Mesothelial cell of epicardium (in vitro differentiated cells): ENCODE data around the gene CCDC83. TPM values are rescaled to one million over a fixed set of nuclear protein-coding genes. Genes with fewer than 3 reads are reported as not detected.
A peak's percentile ranks its signal among the peaks of the same experiment; 100 is the strongest.

ENCODE experiments used
- DNase-seq, 2 experiments: peaks; one replicate each; pipeline ENCODE4 v3.0.0; 2021; ENCODE audit warnings: low spot score in 2 of 2; ENCODE audit not compliant: unreplicated experiment in 2 of 2
- H3K27ac Mint-ChIP-seq: 2 replicates; pipeline ENCODE4 v1.8.0; 2021; ENCODE audit warnings: mixed read lengths
- H3K27me3 Mint-ChIP-seq: 2 replicates; pipeline ENCODE4 v1.8.0; 2021; ENCODE audit warnings: low read depth, mixed read lengths
- H3K36me3 Mint-ChIP-seq: 2 replicates; pipeline ENCODE4 v1.8.0; 2021; ENCODE audit warnings: mixed read lengths
- H3K4me1 Mint-ChIP-seq: 2 replicates; pipeline ENCODE4 v1.8.0; 2021; ENCODE audit warnings: mixed read lengths
- H3K4me3 Mint-ChIP-seq: 2 replicates; pipeline ENCODE4 v1.8.0; 2021; ENCODE audit warnings: mild to moderate bottlenecking, moderate library complexity, mixed read lengths
- H3K9me3 Mint-ChIP-seq: 2 replicates; pipeline ENCODE4 v1.8.0; 2021; ENCODE audit warnings: mixed read lengths
- CTCF ChIP-seq: fragments of 200-600 bp; sonication (generic); IDR thresholded peaks from one replicate; pipeline ENCODE4 v1.5.0; 2021; ENCODE audit warnings: antibody characterized with exemption; ENCODE audit not compliant: unreplicated experiment
- total RNA-seq: library from RNA; stranded (reverse); gene quantifications from 3 replicates; pipeline ENCODE4 v1.2.1, GENCODE V29; 2021

Gene CCDC83
- total RNA-seq, 1 donor from 2014 or later: not detected

GRCh38 chr11:85810521-85810870 lies 44.7 kb upstream of the CCDC83 start:
- H3K9me3 Mint-ChIP-seq: no peaks in the 10 kb centered on the region
- peaks cover 17% of the 10 kb centered on the region for H3K4me1 Mint-ChIP-seq
- no peak for TF ChIP-seq CTCF
- no peak overlapping the region for H3K27ac Mint-ChIP-seq
- H3K36me3 Mint-ChIP-seq: no peaks in the 10 kb centered on the region
- H3K4me3 Mint-ChIP-seq: peak overlapping the region; percentile 70
- no peak for DNase-seq
- H3K27me3 Mint-ChIP-seq: peaks cover 23% of the 10 kb centered on the region

DNA sequence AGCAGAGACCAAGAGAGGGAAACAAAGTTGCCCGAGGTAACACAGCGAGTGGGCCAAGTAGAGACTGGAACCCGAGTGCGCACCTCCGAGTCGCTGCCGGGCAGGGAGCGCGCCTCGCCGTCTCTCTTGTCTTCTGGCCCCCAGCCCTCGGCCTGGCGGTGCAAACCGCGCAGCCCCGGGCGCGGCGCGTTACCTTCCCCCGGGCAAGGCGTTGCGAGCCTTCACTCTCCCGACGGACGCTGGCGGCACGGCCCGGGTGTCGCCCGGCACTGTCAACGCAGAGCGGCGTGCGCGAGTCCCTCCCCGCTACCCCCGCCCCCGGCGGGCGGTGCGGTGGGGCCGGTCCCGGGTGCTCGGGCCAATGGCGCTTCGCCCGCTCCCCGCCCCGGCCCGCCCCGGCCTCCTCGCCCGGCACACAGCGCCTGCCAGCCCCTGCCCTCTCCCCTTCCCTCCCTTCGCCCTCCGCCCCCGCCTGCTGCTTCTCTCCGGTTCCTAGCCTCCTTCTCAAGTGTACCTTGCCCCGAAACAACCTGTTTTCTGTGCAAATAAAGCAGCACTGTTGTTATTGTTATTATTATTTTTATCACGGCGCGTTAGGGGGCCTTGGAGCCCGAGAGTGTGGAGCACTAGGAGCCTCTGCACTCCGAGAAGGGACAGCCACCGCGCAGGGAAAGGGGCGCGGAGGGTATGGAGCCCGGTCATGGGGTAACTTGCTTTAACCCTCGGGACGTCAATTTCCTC lies 44.1 kb upstream of the CCDC83 start, which contains the start of gene SYTL2:
TSS of gene SYTL2 (minus strand) at position 271 of the 741 bp plus-strand sequence. CDS start 53,416 bp downstream, outside the sequence.
- peak; percentile 35 to 67 for DNase-seq
- H3K4me3 Mint-ChIP-seq: peak within 1 kb of the TSS; percentile 70
- peaks cover 23% of the 10 kb centered on the region for H3K27me3 Mint-ChIP-seq
- H3K4me1 Mint-ChIP-seq: peaks cover 17% of the 10 kb centered on the region
- no peaks in the 10 kb centered on the region for H3K9me3 Mint-ChIP-seq
- no peak within 1 kb of the TSS for H3K27ac Mint-ChIP-seq
- TF ChIP-seq CTCF: no peak
- no peaks in the 10 kb centered on the region for H3K36me3 Mint-ChIP-seq

- Mint-ChIP-seq H3K9me3 (no peaks in the 10 kb centered on the region), H3K36me3 (no peaks in the 10 kb centered on the region), H3K4me1 (peaks cover 17% of the 10 kb centered on the region), H3K27me3 (peaks cover 23% of the 10 kb centered on the region), H3K4me3 (peak overlapping the region; percentile 68), H3K27ac (no peak overlapping the region)
- DNase-seq: no peak
- TF ChIP-seq CTCF: no peak
Observed at GRCh38 chr11:85811624-85812023, 43.6 kb upstream of the CCDC83 start.

DNA sequence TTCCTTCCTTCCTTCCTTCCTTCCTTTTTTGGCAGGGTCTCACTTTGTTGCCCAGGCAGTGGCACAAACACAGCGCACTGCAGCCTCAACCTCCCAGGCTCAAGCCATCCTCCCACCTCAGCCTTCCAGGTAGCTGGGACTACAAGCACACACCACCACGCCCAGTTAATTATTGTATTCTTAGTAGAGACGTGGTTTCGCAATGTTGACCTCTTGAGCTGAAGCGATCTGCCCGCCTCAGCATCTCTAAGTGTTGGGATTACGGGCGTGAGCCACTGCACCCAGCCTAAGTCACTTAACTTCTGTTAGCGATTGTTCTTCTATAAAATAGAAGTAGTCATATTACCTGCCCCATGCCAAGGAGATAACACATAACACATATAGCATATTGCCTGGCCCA lies 41.5 kb upstream of the CCDC83 start:
- TF ChIP-seq CTCF: no peak
- peaks cover 23% of the 10 kb centered on the region for H3K27me3 Mint-ChIP-seq
- no peaks in the 10 kb centered on the region for H3K36me3 Mint-ChIP-seq
- H3K27ac Mint-ChIP-seq: no peak overlapping the region
- DNase-seq: no peak
- no peaks in the 10 kb centered on the region for H3K9me3 Mint-ChIP-seq
- H3K4me1 Mint-ChIP-seq: peaks cover 17% of the 10 kb centered on the region
- H3K4me3 Mint-ChIP-seq: no peak overlapping the region

- peaks cover 19% of the 10 kb centered on the region for H3K27me3 Mint-ChIP-seq
- DNase-seq: no peak
- no peaks in the 10 kb centered on the region for H3K9me3 Mint-ChIP-seq
- no peaks in the 10 kb centered on the region for H3K36me3 Mint-ChIP-seq
- H3K4me1 Mint-ChIP-seq: peaks cover 10% of the 10 kb centered on the region
- H3K4me3 Mint-ChIP-seq: no peak overlapping the region
- TF ChIP-seq CTCF: no peak
- H3K27ac Mint-ChIP-seq: no peak overlapping the region
Observed at GRCh38 chr11:85815186-85815931, 39.8 kb upstream of the CCDC83 start.
